GM21423 (cell line): Measurements from ENCODE around the gene POU2AF1.
"Not testable (repeated sequence)": the region's sequence is repeated elsewhere in the genome, so short reads cannot be mapped to it uniquely, and the experiment has no call there.

Source experiments
- ATAC-seq: cut with Tn5 transposase; IDR thresholded peaks from one replicate; pipeline ENCODE4 v1.9.1; 2021; ENCODE audit warnings: mild to moderate bottlenecking, moderate library complexity; ENCODE audit not compliant: unreplicated experiment

POU2AF1 gene

GRCh38 chr11:111410951-111411350 is 31.9 kb upstream of the POU2AF1 start:
- no peak for ATAC-seq

DNA sequence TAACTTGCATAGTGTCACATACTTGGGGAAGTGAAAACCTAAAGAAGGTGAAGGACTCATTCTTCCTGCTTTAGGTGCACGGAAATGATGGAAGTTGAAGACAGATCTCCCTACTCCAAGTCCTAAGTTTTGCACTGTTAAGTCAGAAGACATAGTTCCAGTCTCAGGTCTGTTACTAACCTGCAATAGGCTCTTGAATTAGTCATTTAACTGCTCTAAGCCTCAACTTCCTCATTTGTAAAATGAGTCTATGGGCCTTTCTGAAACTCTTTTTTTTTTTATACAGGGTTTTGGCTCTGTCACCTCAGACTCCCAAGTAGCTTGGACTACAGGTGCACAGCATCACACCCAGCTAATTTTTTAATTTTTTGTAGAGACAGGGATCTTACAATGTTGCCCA is 30.8 kb upstream of the POU2AF1 start:
- ATAC-seq = peak; percentile 58

GRCh38 chr11:111408789-111409727 is 30.0 kb upstream of the POU2AF1 start:
- ATAC-seq = peak; percentile 33

DNA sequence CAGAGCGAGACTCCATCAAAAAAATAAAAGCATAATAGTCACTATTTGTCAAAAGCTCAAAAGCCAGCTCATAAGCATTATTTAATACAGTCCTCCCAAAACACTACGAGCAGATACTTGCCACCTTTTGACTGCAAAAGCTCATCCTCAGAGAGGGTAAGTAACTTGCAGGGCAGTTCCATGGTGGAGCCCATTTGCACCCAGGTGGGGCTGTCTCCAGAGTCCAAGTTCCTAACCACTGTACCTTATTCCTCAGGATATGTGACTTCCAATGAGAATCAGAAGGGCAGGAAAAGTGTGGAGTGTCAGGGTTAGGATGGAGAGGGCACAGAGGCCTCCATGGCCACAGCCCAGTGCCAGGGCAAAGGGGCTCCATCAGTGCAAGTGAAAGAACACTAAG is 28.6 kb upstream of the POU2AF1 start:
- ATAC-seq = no peak

DNA sequence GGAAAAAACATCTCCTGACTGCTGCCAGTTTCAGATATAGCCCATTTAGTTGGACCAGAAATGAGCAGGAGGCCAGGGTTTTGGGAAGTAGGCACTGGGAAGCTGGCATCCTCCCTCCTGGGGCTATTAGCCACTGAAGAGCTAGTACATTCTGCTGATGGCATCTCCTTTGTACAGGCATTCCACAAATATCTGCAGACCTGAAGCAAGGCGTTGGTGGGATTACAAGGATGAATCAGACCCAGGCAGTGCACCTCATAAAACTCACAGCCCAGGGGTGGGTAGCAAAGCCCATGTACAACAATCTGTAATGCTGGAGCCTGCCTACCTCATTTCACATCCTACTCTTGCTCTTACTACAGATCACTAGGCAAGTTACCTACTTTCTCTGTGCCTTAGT is 27.5 kb upstream of the POU2AF1 start:
- ATAC-seq = no peak

DNA sequence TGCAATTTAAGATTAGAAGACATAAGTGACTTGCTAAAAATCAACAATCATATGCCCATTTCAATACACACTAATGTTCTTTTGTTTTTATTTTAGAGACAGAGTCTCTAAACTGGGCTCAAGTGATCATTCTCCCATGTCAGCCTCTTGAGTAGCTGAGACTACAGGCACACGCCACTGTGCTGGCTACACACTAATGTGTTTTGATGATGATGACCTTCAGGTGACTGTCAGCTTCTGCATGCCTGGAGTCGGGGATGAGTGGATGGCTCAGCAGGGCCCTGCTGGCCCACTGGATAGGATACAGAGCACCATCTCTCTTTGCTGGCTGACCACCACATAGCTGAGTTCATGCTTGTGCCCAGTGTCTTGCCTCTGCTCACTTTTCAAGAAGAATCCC is 27.0 kb upstream of the POU2AF1 start:
- ATAC-seq = no peak

DNA sequence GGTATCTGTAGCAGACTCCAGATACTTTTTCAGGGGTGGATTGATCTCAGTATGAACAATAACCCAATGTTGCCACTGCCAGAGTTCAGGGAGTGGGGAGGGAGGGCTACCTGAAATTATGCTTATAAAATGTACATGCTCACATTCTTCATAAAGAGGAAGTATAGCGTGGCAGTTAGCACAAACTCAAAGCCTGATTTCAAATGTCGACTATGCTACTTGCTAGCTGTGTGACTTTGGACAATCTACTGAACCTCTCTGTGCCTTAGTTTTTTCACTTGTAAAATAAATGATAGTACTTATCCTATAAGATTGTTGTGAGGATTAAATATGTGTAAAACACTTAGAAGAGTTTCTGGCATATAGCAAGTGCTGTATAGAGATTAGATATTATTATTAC is 26.5 kb upstream of the POU2AF1 start:
- ATAC-seq = no peak

GRCh38 chr11:111403051-111403726 is 24.1 kb upstream of the POU2AF1 start:
- no peak for ATAC-seq

DNA sequence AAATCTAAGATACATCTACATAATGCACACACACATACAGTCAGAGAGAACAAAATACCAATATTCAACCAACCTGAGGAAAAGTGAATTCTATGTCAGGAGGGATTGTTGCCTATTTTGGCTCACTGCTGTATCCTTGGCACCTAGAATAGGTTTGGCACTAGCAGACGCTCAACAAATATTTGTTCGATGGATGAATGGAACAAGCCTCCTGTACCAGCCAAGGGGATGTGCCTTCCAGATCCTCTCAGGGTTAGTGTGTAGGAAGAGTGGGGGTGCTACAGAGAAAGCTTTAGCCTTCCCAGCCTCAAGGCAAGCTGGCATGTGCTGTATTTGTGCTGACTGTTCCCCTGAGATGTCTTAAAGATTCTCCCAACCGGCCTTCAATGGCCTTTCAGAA is 23.3 kb upstream of the POU2AF1 start:
- no peak for ATAC-seq

DNA sequence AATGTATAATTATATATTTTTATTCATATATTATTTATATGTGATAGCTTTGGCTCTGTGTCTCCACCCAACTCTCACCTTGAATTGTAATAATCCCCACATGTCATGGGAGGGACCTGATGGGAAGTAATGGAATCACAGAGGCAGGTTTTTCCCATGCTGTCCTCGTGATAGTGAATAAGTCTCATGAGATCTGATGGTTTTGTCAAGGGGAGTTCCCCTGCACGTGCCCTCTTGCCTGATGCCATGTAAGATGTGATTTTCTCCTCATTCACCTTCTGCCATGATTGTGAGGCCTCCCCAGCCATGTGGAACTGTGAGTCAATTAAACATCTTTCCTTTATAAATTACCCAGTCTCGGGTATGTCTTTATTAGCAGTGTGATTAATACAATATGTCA is 22.9 kb upstream of the POU2AF1 start:
- ATAC-seq = not testable (repeated sequence)

DNA sequence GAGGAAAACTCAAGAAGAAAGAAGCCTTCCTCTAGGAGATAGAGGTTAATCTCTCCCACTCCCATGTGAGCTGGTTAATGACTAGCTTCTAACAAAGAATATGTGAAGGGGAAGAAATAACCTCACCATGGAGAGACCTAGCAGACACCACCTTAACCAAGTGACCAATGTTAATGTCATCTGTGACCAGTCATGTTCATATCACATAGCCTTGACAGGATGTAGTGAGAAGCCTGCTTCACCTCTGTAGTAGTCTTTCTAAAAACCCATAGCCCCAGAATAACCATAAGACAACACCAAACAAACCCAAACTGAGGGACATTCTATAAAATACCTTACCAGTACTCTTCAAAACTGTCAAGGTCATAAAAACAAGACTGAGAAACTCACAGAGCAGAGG is 21.5 kb upstream of the POU2AF1 start:
- ATAC-seq = peak; percentile 35

DNA sequence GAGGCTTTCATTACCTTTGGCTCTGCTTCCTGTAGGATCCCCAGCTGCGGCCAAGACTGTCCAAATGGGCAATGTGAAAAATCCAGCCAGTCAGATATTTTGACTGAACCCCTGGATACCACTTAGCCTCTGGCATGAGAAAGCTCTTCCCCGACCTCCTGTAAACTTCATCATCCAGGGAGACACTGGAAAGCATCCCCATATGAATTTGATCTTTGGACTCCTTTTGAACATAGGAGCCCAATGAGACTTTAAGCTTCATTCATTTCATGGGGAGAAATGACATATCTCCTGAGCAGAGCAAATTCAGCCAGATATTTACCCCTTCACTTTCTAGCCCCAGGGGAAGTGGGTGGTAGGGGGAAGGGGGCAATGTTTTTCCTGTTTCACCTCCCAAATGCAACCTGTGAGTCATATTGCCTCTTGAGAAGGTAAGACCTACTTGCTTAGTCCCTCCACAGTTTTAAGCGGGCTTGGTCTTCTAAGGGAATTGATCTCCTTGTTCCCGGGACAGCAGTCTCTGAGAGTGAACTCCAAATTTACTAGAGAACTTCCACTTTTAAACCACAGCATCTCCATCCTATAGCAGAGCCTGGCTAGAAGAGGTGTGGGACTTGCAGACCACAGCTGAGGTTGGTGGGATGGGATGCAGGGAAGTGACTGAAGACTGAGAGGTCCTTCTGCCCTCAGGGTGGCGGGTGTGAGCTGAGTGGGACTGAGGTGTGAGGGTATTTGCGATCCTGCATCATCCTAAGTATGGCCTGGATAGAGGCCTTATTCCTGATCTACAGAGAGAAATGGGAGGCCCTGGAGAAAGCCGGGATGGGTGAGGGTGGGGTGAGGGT is 20.3 kb upstream of the POU2AF1 start:
- no peak for ATAC-seq

DNA sequence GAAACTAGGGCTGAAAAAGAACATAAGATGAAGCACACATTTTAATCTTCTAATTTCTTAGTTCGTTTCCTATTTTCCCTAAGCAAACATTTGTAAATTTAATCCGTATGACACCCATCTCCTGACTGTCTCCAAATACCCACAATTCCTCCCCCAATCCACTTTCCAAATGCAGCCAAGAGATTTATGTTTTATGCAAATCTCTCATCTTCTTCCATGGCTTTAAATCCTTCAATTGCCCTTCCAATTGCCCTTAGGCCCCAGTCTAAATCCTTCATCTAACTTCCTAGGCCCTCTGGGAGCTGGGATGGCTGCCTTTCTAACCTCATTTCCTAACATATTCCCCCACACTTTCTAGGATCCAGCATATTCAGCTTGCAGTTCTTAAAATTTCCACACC is 18.0 kb upstream of the POU2AF1 start:
- no peak for ATAC-seq

DNA sequence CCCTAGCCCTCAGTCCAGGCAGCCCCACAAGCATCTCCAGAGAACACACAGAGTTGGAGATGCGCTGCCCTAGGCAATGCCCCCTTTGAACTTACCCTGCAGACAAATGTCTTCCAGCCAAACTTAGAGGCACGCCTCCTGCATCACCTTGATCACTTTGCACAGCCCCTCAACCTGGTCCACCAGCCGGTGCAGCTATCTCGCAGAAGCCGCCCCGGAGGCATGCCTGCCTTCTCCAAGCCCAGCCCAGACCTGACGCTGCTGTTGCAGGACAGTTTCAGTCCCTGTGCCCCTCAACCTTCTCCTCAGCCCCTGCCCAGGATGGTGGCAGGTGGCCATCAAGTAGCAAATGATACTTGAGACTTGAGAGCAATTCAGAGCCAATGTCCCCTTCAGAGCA is 16.7 kb upstream of the POU2AF1 start:
- no peak for ATAC-seq

GRCh38 chr11:111395081-111395480 is 16.0 kb upstream of the POU2AF1 start:
- ATAC-seq = no peak

DNA sequence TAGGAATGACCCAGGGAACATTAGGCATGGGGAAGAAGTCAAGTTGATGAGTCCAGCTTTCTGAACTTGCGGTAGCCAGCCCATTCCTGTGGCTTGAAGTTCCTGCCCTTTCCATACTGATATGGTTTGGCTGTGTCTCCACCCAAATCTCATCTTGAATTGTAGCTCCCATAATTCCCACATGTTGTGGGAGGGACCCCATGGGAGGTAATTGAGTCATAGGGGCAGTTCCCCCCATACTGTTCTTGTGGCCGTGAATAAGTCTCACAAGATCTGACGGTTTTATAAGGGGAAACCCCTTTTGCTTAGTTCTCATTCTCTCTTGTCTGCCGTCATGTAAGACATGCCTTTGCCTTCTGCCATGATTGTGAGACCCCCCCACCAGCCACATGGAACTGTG is 15.1 kb upstream of the POU2AF1 start:
- not testable (repeated sequence) for ATAC-seq

DNA sequence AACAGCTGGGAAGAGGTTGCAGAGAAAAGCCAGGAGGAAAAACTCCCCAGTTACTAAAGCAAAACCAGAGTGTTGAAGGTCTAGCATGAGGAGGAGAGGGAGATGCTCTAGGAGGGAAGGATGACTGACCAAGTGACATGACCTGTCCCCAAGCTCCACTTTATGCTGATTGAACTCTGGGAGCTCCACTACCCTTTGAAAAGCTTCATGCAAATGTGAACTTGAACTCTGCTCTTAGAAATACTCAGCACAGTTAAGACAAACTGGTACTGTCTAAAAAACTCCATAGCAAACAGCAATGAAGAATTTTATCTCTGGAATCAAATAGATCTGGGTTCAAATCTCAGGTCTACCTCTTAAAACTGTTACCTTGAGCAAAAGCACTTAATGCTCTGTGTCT is 14.5 kb upstream of the POU2AF1 start:
- no peak for ATAC-seq

DNA sequence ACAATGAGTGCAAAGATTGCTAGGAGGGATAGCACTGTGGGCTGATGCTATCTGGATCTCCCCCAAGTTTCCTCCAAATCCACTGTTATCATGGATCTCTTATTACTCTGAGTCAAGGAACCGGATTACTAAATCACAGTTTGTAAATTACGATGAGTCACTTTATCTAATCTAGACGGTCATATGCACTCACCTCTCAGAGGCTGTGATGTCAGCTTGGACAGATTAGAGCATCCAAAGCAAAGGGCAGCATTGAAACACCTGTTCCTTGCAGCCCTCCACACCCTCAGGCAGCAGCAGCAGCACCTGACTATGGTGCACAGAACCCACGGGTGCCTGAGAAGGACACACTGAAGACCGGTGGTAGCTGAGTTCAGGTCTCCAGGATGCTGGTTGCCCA is 14.0 kb upstream of the POU2AF1 start:
- no peak for ATAC-seq

DNA sequence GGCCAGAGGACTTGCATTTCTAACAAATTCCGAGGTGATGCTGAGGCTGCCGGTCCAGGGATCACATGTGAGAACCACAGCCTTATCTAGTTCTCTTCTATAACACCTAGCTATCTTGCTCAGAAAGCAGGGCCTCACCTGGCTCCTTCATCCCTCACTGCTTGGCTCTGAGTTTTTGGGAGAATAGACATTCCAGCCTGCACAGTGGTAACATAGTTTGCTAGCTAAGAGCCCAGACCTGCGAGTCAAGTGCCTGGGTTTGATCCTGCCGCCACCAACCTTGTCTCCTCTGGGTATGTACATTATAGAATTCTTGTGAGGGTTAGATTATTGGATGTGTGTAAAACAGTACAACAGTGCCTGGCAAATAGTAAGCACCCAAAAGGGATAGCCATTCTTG is 13.5 kb upstream of the POU2AF1 start:
- ATAC-seq = no peak

DNA sequence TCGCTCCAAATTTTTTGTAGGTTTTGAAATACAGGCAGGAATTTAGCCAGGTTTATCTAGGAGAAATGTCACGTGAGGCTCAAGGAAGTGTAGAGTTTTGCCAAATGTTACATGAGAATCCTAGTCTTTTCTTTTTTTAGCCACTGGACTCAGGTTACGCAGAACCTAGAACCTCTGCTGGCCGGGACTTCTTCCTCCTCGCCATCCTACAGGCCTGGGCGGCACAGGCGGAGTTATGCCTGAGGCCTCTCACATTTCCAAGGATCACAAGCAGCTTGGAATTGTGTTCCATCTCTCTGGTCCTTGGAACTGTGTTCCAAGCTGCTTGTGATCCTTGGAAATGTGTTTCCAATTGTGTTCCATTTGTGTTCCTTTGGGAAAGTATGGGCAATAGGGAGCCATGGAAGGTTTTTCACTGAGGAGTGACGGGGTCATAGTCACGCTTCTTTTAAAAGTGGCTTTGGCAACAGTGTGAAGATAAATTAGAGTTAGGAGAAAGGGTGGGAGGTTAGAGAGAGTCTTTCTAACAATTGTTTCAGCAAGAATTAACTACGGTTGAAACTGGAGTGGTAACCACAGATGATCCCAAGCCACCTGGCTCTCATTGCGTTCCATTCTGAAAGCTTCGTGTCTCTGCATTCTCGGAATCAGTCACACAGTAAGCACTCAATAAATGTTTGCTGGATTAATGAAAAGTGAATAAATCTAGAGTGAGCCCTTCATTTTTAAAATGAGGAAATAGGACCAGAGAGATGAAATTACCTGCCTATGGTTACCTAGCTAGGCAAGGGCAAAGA is 12.5 kb upstream of the POU2AF1 start:
- ATAC-seq = no peak

- no peak for ATAC-seq
Measured at GRCh38 chr11:111388842-111389241, 9.8 kb upstream of the POU2AF1 start.
